Measurements from ENCODE around the gene RPL37.
"Not testable (repeated sequence)": the region's sequence is repeated elsewhere in the genome, so short reads cannot be mapped to it uniquely, and the experiment has no call there.

DNA sequence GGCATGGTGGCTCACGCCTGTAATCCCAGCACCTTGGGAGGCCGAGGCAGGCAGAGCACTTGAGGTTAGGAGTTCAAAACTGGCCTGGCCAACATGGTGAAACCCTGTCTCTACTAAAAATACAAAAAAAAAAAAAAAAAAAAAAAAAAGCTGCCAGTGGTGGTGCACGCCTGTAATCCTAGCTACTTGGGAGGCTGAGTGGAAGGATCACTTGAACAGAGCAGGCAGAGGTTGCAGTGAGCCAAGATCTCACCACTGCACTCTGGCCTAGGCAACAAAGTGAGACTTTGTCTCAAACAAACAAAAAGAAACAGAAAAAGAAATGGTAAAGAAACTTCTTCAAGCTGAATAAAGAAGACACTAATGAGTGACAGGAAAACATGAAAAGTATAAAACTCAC is 48.4 kb downstream of the RPL37 start:
- not testable (repeated sequence) for TF ChIP-seq POLR2A (IDR thresholded peaks at IDR 0.05)
- TF ChIP-seq, protein P1, sequence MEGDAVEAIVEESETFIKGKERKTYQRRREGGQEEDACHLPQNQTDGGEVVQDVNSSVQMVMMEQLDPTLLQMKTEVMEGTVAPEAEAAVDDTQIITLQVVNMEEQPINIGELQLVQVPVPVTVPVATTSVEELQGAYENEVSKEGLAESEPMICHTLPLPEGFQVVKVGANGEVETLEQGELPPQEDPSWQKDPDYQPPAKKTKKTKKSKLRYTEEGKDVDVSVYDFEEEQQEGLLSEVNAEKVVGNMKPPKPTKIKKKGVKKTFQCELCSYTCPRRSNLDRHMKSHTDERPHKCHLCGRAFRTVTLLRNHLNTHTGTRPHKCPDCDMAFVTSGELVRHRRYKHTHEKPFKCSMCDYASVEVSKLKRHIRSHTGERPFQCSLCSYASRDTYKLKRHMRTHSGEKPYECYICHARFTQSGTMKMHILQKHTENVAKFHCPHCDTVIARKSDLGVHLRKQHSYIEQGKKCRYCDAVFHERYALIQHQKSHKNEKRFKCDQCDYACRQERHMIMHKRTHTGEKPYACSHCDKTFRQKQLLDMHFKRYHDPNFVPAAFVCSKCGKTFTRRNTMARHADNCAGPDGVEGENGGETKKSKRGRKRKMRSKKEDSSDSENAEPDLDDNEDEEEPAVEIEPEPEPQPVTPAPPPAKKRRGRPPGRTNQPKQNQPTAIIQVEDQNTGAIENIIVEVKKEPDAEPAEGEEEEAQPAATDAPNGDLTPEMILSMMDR (IDR thresholded peaks at IDR 0.05) = not testable (repeated sequence)

Data from heart left ventricle (tissue), 13 donors.